HG02973 (cell line): ENCODE results near the gene GNB1L.
"Not testable (repeated sequence)": the region's sequence is repeated elsewhere in the genome, so short reads cannot be mapped to it uniquely, and the experiment has no call there.

Experiments
- ATAC-seq: cut with Tn5 transposase; IDR thresholded peaks from one replicate; pipeline ENCODE4 v1.9.1; 2021; ENCODE audit warnings: moderate library complexity; ENCODE audit not compliant: unreplicated experiment

GNB1L gene

GRCh38 chr22:19889951-19890350, 35.3 kb upstream of the GNB1L start:
- no peak for ATAC-seq

GRCh38 chr22:19888131-19888746, 33.6 kb upstream of the GNB1L start:
- no peak for ATAC-seq

- ATAC-seq: no peak
These were observed 32.7 kb upstream of the GNB1L start for GRCh38 chr22:19887256-19887985.

GRCh38 chr22:19886605-19887255, 32.1 kb upstream of the GNB1L start:
- ATAC-seq: no peak

GRCh38 chr22:19885841-19886592, 31.3 kb upstream of the GNB1L start:
- ATAC-seq: no peak

- no peak for ATAC-seq
These were observed 30.5 kb upstream of the GNB1L start for GRCh38 chr22:19884954-19885751.

- no peak for ATAC-seq
These were observed 29.7 kb upstream of the GNB1L start for GRCh38 chr22:19884161-19884953.

- ATAC-seq: not testable (repeated sequence)
These were observed 28.8 kb upstream of the GNB1L start for GRCh38 chr22:19883446-19883845.

GRCh38 chr22:19882446-19883381, 28.0 kb upstream of the GNB1L start:
- no peak for ATAC-seq

- ATAC-seq: no peak
These were observed 26.3 kb upstream of the GNB1L start for GRCh38 chr22:19880786-19881569.

- no peak for ATAC-seq
These were observed 25.5 kb upstream of the GNB1L start for GRCh38 chr22:19879992-19880785.

- ATAC-seq: no peak
These were observed 24.9 kb upstream of the GNB1L start for GRCh38 chr22:19879643-19879991.

GRCh38 chr22:19879246-19879570, 24.5 kb upstream of the GNB1L start:
- ATAC-seq: no peak

GRCh38 chr22:19878461-19879245, 24.0 kb upstream of the GNB1L start:
- ATAC-seq: no peak

GRCh38 chr22:19877626-19878339, 23.1 kb upstream of the GNB1L start:
- no peak for ATAC-seq
